HG02610 (cell line): ENCODE measurements around the gene ZNF613.
"Not testable (repeated sequence)": the region's sequence is repeated elsewhere in the genome, so short reads cannot be mapped to it uniquely, and the experiment has no call there.

Experiments used
- ATAC-seq: cut with Tn5 transposase; IDR thresholded peaks from one replicate; pipeline ENCODE4 v1.9.1; 2021; ENCODE audit warnings: mild to moderate bottlenecking, moderate library complexity; ENCODE audit not compliant: unreplicated experiment

Gene ZNF613

GRCh38 chr19:51938936-51939335 is 11.7 kb downstream of the ZNF613 start:
- no peak for ATAC-seq

GRCh38 chr19:51944798-51945552 is 17.7 kb downstream of the ZNF613 start:
- ATAC-seq, result no peak

DNA sequence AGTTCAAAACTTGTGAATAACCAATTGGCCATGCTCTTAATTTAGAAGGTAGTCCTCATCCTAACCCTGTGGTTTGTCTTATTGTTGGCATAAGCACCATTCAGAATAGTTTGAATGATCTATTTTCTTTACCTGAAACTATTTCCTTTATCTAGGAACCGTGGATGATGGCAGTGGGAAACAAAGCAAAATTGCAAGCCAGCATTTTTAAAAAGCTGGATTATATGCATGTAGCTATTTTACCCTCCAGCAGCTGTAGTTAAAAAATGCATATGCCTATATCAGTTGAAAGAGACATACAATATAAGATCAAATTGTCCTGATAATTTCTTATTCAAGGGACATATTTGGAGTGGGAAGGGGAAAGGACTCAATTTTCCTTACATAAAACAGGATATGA is 19.3 kb downstream of the ZNF613 start:
- ATAC-seq, result no peak

DNA sequence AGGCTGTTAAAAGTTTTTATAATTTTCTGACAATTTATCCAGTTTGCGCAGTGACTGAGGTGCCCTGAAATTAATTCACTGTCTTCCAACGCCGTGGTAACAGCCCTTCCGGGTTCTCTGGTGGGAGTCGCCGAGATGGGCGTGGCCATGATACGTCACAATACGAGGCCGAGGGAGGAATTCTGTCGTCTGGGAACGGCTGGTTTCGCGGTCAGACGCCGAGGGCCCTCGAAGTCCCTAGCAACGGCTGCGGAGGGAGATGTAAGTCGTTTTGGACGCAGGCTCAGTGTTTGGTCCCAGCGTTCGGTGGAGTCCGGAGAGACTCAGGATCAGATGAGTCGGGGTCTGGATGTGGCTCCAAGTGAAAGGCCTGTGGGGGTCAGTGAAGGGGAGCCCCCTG is 21.7 kb downstream of the ZNF613 start:
- no peak for ATAC-seq

DNA sequence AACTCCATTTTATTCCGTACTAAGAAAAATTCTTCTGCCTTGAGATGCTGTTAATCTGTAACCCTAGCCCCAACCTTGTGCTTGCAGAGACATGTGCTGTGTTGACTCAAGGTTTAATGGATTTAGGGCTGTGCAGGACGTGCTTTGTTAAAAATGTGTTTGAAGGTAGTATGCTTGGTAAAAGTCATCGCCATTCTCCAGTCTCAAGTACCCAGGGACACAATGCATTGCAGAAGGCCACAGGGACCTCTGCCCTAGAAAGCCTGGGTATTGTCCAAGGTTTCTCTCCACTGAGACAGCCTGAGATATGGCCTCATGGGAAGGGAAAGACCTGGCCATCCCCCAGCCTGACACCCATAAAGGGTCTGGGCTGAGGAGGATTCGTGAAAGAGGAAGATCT is 30.6 kb downstream of the ZNF613 start:
- not testable (repeated sequence) for ATAC-seq

GRCh38 chr19:51959791-51960190 is 32.5 kb downstream of the ZNF613 start:
- ATAC-seq, result no peak

DNA sequence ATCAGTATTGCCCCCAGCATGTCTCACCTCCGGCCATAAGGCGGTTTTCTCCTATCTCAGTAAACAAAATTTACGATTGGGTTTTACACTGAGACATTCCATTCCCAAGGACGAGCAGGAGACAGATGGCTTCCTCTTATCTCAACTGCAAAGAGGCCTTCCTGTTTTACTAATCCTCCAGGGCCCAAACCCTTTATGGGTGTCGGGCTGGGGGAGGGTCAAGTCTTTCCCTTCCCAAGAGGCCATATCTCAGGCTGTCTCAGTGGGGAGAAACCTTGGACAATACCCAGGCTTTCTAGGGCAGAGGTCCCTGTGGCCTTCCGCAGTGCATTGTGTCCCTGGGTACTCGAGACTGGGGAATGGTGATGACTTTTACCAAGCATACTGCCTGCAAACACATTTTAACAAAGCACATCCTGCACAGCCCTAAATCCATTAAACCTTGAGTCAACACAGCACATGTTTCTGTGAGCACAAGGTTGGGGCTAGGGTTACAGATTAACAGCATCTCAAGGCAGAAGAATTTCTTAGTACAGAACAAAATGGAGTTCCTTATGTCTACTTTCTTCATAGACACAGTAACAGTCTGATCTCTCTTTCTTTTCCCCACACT is 33.5 kb downstream of the ZNF613 start:
- ATAC-seq, result not testable (repeated sequence)

- ATAC-seq, result no peak
These were observed 38.3 kb downstream of the ZNF613 start for GRCh38 chr19:51965583-51965982.

GRCh38 chr19:51970718-51971117 is 43.4 kb downstream of the ZNF613 start:
- no peak for ATAC-seq

DNA sequence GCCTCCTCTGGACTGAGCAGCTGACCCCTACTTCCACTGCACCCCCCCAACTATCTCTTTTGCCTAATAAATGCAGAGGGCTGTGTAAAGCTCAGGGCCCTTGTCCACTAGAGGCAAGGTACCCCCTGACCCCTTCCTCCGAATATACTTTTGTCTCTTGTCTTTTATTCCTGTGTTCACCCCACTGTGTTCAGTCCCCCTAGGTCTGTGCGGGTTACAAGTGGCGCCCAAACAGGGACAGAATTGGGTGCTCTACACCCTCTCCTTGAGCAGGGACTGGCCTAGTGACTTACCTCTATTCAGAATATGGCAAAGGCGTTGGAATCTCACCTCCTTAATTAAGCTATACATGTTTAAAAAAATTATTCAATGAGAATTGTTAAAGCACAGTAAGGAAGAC is 44.4 kb downstream of the ZNF613 start:
- ATAC-seq, result no peak

GRCh38 chr19:51975787-51976186 is 48.5 kb downstream of the ZNF613 start:
- ATAC-seq, result not testable (repeated sequence)

GRCh38 chr19:51976852-51977251 is 49.6 kb downstream of the ZNF613 start:
- no peak for ATAC-seq

- ATAC-seq, result no peak
These were observed 50.1 kb downstream of the ZNF613 start for GRCh38 chr19:51977346-51977745.

DNA sequence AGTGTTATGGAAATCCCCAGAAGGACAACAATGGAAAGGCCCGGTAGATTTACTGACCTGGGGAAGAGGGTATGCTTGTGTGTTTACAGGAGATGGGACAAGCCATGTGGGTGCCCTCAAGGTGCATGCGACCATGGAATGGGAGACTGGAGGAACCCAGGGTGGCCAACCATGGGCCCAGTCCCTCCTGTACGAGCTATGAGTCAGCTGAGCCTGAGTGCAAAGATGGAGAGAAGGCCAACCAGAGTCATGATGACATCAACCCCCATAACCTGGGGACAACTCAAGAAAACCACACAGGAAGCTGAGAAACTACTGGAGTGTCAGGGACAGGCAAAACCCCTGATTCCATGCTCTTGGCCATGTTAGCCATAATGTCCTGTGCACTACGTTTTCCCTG is 51.6 kb downstream of the ZNF613 start:
- ATAC-seq, result no peak

- no peak for ATAC-seq
These were observed 53.0 kb downstream of the ZNF613 start for GRCh38 chr19:51980116-51980736.

- ATAC-seq, result not testable (repeated sequence)
These were observed 53.7 kb downstream of the ZNF613 start for GRCh38 chr19:51980926-51981325.

- no peak for ATAC-seq
These were observed 56.1 kb downstream of the ZNF613 start for GRCh38 chr19:51983361-51983760.

DNA sequence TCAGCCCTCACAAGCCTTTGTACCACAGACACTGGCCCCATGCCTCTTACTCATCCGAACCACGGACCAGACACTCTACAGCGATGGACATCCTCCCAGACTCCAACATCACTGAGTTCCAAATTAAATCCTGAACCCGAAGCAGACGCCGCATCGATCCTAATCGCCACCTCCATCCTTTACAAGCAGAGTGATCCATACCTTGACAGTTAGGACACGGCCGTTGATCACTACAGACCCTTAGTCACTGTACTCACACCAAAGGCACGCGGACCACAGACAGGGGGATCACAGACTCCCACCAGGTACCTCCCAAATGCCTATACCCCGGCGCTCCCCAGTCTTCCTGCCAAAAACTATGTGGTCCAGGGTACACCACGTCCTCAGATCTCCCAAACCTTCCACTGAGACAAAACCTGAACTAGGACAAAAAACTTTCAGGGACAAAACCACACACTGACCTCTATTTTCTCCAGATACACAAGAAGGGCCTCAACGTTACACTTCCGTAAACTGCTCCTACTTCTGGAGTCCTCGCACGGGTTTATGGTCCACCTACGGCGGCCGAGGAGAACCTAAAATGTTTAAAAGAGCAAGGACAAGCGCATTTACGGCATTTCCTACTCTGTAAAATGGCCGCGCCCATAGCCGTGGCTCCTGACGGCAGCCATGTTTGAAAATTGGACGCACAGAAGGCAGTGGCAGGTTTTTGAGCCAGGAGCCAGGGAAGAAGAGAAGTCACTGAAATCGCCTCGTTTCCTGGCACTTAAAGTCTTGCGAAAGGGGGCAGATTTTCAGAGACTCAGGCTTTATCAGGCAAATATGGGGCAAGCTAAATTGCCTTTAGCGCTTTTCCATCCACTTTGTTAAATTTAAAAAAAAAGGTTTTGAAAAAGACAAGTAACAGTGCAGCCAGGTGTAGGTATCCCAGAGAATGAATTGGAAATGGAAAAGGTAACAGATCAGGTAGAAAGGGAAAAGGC is 59.3 kb downstream of the ZNF613 start, which contains the start of gene ZNF350:
Gene ZNF350, minus strand, starts transcription at position 532 of the 983 bp plus-strand sequence. CDS start 12,480 bp downstream, outside the sequence.
- ATAC-seq, result peak; percentile 69

DNA sequence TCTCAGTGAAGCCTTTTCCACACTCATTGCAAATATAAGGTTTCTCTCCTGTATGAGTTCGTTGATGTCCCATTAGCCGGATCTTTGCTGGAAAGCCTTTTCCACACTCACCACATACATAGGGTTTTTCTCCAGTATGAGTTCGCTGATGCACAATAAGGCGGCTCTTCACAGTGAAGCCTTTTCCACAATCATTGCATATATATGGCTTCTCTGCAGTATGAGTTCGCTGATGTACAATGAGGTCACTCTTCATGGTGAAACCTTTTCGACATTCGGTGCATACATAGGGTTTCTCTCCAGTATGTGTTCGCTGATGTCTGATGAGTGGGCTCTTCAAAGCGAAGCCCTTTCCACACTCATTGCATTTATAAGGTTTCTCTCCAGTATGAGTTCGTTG is 66.2 kb downstream of the ZNF613 start:
- ATAC-seq, result no peak

- ATAC-seq, result no peak
These were observed 66.9 kb downstream of the ZNF613 start for GRCh38 chr19:51994048-51994644.
